Thymus (tissue), 11 donors: ENCODE measurements around the gene SLC66A2. TPM values are rescaled to one million over a fixed set of nuclear protein-coding genes. Genes with fewer than 3 reads are reported as not detected.

Experiments used
- DNase-seq, 9 donors: peaks; one replicate each; pipeline ENCODE4 v3.0.0-alpha.2; 2013; ENCODE audit warnings: low spot score in 9 of 9, low read depth in 6 of 9, missing footprints in 1 of 9
- H3K27ac ChIP-seq, 2 donors: one replicate each; pipeline ENCODE4 v1.5.1; 2013; ENCODE audit warnings: control low read depth in 1 of 2, low read depth in 1 of 2, low read length in 1 of 2, mild to moderate bottlenecking in 1 of 2, moderate library complexity in 1 of 2
- H3K27me3 ChIP-seq, 2 donors: one replicate each; pipeline ENCODE4 v1.5.1; 2013; ENCODE audit warnings: low read length in 1 of 2; ENCODE audit not compliant: control insufficient read depth in 2 of 2, insufficient read depth in 1 of 2
- H3K36me3 ChIP-seq, 2 donors: one replicate each; pipeline ENCODE4 v1.5.1; 2013; ENCODE audit warnings: low read length in 1 of 2, mild to moderate bottlenecking in 1 of 2, moderate library complexity in 1 of 2; ENCODE audit not compliant: control insufficient read depth in 2 of 2, insufficient read depth in 2 of 2
- H3K4me1 ChIP-seq, 2 donors: one replicate each; pipeline ENCODE4 v1.5.1; 2013; ENCODE audit warnings: low read length in 2 of 2; ENCODE audit not compliant: control insufficient read depth in 2 of 2, insufficient read depth in 2 of 2
- H3K4me3 ChIP-seq, 2 donors: one replicate each; pipeline ENCODE4 v1.5.1; 2013; ENCODE audit warnings: low read length in 2 of 2, control low read depth in 1 of 2, mild to moderate bottlenecking in 1 of 2
- H3K9me3 ChIP-seq, 2 donors: one replicate each; pipeline ENCODE4 v1.5.1; 2013; ENCODE audit warnings: low read length in 1 of 2, mild to moderate bottlenecking in 1 of 2; ENCODE audit not compliant: control insufficient read depth in 2 of 2, insufficient read depth in 1 of 2
- WGBS: extraction: QIAGEN DNeasy Blood & Tissue Kit; methylation state at CpG from one replicate; pipeline ENCODE4 v1.1.7; 2013; 5-methylcytosine and 5-hydroxymethylcytosine counted together
- polyA plus RNA-seq: library from polyadenylated mRNA; stranded (reverse); fragments of 200-250 nt; gene quantifications from one replicate; pipeline ENCODE4 v1.2.3, GENCODE V29; 2013
- total RNA-seq: library from RNA; stranded (reverse); fragments of 120-200 nt; gene quantifications from one replicate; pipeline ENCODE4 v1.2.4, GENCODE V29; 2013
- donor health status: healthy.

SLC66A2 gene
- total and polyA plus RNA-seq, 2 donors: 19.9 to 91.3 TPM

DNA sequence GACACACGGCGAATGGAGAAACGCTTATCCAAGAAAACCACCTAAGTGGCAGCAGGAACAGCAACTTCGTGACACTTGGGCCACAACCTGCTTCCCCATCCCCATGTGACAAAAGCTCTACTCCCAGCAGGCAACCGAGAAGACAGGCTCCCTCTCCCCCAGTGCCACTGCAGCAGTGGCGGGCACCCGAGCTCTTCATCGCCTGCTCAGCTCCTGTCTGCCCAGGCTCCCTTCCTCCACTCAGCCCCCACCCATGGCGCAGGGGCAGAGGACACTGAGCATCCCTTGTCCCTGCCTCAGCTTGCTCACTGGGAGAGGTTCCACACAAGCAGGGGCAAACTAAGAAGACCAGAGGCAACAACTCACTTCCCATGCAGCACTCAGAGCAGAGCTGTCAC is 22.9 kb downstream of the SLC66A2 start:
- peaks cover 14 to 16% of the 10 kb centered on the region in 2 donors for H3K36me3 ChIP-seq
- H3K4me1 ChIP-seq: no peaks in the 10 kb centered on the region
- H3K27me3 ChIP-seq: no peaks in the 10 kb centered on the region
- no peak overlapping the region for H3K4me3 ChIP-seq
- 98% methylated on average over 9 of the region's 9 CpGs for WGBS
- no peak for DNase-seq
- H3K27ac ChIP-seq: no peak overlapping the region
- peaks cover 6 to 21% of the 10 kb centered on the region in 2 donors for H3K9me3 ChIP-seq

DNA sequence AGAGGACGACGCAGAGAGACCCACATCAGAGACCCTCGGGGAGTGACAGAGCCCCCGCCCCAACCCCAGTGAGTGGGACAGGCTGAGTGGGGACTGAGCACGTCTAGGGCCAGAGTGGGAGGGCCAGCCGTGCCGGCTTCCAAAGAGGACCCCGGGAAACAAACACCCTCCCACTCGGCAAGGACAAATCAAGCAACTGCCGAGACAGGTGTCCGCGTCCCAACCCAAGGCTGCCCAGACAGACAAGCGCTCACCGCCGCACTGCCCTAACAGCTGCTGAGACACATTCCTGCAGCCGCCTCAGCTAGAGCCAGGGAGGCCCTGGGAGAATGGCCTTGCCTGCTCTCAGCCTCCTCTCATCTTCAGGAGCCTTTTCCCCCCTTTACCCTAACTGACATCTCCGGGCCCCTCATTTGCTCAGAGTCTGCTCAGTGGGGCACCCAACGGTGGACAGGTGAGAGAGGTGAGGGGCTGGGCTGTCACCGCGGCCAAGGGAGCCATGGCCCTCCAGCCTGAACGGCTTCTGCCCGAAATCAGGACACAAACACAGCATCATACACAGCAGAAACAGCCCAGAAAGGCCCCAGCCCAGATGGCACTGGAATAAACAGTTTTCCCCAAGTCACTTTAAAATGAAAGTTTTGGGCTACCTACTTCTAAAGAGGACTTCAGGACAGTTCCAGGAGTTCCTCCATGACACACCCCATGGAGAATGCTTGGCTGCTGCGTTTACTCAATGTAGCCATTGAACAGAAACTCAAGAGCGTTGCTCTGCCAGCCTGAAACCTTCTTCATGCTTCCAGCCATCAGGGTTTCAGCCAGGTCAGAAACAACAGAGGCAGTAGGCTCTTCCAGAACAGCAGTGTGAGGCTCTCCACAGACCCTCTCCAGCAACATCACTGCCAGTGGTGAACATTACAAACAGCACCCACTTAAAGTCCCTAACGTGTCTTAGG is 23.6 kb downstream of the SLC66A2 start:
- WGBS: 96% methylated on average over 25 of the region's 25 CpGs
- peaks cover 6 to 20% of the 10 kb centered on the region in 2 donors for H3K9me3 ChIP-seq

DNA sequence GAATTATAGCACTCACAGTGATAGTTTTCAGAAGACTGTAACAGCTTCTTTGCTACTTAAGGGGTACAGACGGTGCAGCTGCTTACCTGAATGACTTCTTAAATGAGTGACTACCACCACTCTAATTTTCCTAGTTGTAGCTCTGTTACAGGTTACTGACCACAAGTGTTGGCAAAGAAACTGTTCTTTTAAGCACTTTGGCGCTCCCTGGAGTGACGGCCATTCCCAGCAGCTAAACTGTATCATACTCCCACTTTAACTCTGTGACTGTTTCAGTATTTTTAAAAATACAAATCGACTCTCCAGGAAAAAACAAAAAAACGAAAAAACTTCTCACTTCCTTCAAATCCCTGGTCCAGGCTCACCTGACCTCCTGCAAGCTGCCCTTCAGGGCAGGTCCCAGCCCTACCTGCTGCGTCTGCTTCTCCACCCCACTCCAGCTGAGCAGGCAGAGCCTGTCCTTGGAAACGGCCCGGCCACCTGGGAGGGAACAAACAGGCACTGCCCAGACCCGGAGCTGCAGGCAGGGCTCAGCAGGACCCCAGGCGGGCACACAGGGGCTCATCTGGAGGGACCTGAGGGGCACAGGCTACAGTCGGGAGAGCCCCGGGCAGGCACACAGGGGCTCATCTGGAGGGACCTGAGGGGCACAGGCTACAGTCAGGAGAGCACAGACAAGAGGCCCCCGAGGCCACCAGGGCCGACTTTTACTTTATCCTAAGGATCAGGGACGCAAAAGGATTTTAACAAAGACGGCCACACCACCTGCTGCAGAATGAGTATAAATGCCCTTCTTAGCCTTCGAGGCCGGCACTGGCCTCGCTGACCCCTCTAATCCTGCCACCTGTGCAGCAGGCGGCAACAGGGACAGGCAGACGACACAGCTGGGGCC is 24.5 kb downstream of the SLC66A2 start:
- Histone ChIP-seq H3K9me3 (peaks cover 6 to 25% of the 10 kb centered on the region in 2 donors), H3K36me3 (peaks cover 14 to 19% of the 10 kb centered on the region in 2 donors), H3K27me3 (no peaks in the 10 kb centered on the region), H3K4me1 (no peaks in the 10 kb centered on the region), H3K4me3 (no peak overlapping the region), H3K27ac (no peak overlapping the region)
- 97% methylated on average over 21 of the region's 21 CpGs for WGBS
- no peak for DNase-seq

More for the DNA sequence above, 23.6 kb downstream of the SLC66A2 start:
- no peaks in the 10 kb centered on the region for H3K27me3 ChIP-seq
- DNase-seq: no peak
- H3K4me1 ChIP-seq: no peaks in the 10 kb centered on the region
- H3K36me3 ChIP-seq: peaks cover 14 to 15% of the 10 kb centered on the region in 2 donors
- no peak overlapping the region for H3K4me3 ChIP-seq
- H3K27ac ChIP-seq: no peak overlapping the region

DNA sequence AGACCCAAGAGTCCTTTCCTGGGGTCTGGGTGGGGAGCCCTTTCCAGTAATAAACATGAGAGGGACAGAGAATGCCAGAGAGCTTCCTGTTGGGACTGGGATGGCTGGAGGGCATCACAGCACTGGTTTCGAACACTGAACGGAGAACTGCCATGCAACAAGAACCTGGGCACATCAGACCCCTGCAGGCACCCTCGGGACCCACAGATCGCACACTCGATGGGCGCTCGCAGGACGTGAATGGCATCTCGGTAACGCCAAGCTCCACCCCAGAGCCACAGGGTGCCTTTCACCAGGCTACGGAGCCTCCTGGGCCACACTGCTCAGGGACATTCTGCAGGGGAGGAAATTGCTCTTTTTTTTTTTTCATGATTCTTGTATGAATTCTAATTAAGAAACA is 25.1 kb downstream of the SLC66A2 start:
- Histone ChIP-seq H3K4me1 (no peaks in the 10 kb centered on the region), H3K27ac (no peak overlapping the region), H3K9me3 (peaks cover 6 to 25% of the 10 kb centered on the region in 2 donors), H3K27me3 (no peaks in the 10 kb centered on the region), H3K36me3 (peaks cover 14 to 19% of the 10 kb centered on the region in 2 donors), H3K4me3 (no peak overlapping the region)
- 99% methylated on average over 11 of the region's 11 CpGs for WGBS
- DNase-seq: no peak

DNA sequence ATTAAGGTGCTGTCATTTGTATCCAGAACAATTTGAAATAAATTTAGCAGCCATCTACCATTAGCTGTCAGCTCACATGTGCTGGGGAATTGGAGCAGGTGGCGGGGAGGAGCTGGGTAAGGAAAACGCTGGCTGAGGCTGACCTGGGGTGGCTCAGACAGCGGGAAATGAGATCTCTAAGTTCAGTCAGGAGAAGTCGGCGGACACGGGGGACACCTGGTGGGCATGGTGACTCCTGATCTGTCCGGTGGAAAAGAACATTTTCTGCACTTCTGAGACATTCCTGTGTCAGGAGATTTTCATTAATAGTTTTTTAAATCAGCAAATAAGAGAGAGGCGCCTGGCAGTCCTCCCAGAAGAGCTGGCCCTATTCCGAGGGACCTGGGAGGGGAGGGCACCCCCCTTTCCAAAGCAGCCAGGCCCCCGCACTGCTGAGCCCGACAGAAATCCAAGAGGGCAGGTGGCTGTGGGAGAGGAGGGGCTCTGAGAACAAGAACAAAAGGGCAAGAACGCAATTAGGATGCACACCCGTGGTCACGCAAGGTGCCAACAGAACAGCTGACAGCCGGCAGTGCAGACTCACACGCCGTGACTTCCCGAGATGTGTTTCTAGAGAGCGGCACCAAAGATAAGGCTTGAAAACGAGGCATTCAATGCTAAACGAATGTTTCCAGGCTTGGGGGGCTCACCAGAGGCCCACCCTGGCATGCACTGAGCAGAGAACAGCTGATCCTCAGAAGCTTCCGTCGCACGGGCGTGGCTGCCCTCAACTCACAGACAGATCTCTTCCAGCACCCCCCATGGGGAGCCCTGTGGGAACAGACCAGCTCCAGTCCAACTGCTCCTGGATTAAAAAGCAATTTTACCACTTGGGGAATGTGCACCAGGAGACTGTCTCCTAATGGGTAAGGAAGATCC is 26.4 kb downstream of the SLC66A2 start:
- 95% methylated on average over 25 of the region's 25 CpGs for WGBS
- H3K27ac ChIP-seq: no peak overlapping the region
- peaks cover 14 to 19% of the 10 kb centered on the region in 2 donors for H3K36me3 ChIP-seq
- no peak overlapping the region for H3K4me3 ChIP-seq
- H3K27me3 ChIP-seq: no peaks in the 10 kb centered on the region
- no peak for DNase-seq
- no peaks in the 10 kb centered on the region for H3K4me1 ChIP-seq
- H3K9me3 ChIP-seq: peaks cover 6 to 25% of the 10 kb centered on the region in 2 donors

DNA sequence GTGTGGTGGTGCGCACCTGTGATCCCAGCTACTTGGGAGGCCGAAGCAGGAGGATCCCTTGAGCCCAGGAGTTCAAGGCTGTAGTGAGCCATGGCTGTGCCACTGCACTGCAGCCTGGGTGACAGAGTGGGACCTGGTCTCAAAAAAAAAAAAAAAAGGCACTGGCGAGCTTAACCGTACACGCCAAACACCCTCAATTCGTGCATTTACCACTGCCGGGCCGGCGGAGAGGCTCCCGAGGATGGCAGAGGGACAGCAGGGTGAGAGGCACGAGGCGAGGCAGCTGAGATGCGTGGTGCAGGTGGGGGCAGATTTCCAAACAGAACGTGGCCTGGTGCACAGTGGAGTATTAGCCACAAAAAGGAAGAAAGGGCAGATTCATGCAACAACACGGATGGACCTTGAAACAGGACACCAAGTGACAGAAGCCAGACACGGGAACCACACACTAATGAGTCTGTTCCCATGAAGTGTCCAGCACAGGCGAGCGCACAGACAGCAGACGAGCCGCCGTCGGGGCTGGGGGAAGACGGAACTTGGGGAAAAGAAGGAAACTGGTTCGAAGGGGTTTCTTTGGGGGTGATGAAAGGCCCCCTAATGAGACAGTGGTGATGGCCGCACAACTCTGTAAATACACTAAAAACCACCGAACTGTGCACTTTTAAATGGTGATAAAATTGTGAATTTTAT is 27.4 kb downstream of the SLC66A2 start:
- Histone ChIP-seq H3K4me1 (no peaks in the 10 kb centered on the region), H3K36me3 (peaks cover 9 to 15% of the 10 kb centered on the region in 2 donors), H3K27me3 (no peaks in the 10 kb centered on the region), H3K27ac (no peak overlapping the region), H3K4me3 (no peak overlapping the region), H3K9me3 (peaks cover 4 to 22% of the 10 kb centered on the region in 2 donors)
- 98% methylated on average over 26 of the region's 26 CpGs for WGBS
- no peak for DNase-seq

DNA sequence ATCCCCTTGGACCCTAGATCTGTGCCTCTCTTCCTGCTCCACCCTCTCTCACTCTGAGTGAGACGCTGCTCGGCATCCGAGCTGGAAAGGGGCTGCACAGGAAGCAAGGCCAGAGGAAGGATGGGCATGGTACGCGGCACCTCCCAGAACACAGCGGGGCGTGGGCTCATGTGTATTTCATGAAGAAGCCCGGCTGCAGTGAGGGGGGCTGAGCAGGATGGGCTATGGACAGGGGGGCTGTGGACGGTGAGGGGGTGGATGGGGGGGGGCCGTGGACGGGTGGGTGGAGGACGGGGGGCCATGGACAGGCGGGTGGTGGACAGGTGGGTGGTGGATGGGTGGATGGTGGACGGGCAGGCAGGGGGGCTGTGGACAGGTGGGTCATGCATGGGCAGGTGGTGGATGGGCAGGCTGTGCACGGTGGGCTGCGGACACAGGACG is 28.5 kb downstream of the SLC66A2 start:
- peaks cover 12 to 16% of the 10 kb centered on the region in 2 donors for H3K36me3 ChIP-seq
- 95% methylated on average over 17 of the region's 17 CpGs for WGBS

More for the DNA sequence above, 28.5 kb downstream of the SLC66A2 start:
- no peak for DNase-seq
- Histone ChIP-seq H3K4me3 (no peak overlapping the region), H3K4me1 (no peaks in the 10 kb centered on the region), H3K9me3 (peaks cover 8 to 23% of the 10 kb centered on the region in 2 donors), H3K27me3 (no peaks in the 10 kb centered on the region), H3K27ac (no peak overlapping the region)
